Right renal cortex interstitium (tissue), 3 donors: ENCODE measurements around the gene CAPRIN2. TPM values are rescaled to one million over a fixed set of nuclear protein-coding genes. Genes with fewer than 3 reads are reported as not detected.
A peak's percentile ranks its signal among the peaks of the same experiment; 100 is the strongest.

Experiments
- DNase-seq, 3 donors: peaks; one replicate each; pipeline ENCODE4 v3.0.0-alpha.2; 2013; ENCODE audit warnings: low read depth in 3 of 3, low spot score in 2 of 3
- polyA plus RNA-seq, 3 donors: library from polyadenylated mRNA; unstranded; fragments of 120-200 nt; gene quantifications; one replicate each; pipeline ENCODE4 v1.2.1, GENCODE V29; 2013; ENCODE audit not compliant: insufficient read length in 3 of 3

Gene CAPRIN2
- polyA plus RNA-seq, 3 donors: 30.2 to 34.5 (median 33.7) TPM

DNA sequence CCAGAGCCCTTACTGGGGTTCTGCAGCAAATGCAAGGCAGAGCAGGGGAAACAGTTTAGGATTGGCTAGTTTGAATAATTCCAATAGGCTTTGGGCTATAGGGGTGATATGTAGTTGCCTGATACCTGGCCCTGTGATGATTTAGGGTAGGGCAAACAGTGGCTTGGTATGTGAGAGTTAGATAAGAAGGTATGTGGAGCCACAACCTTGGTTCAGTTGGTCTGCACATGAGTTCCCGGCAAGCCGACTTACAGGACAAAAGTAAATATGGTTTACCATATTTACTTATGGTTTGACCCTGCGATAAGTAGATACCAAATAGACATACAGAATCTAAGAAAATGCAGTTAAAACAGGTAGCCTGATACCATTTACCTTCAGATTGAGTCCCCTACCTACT is 8.3 kb upstream of the CAPRIN2 start:
- no peak for DNase-seq

- no peak for DNase-seq
Measured at GRCh38 chr12:30761730-30762129, 7.0 kb upstream of the CAPRIN2 start.

- no peak for DNase-seq
Measured at GRCh38 chr12:30757316-30757715, 2.6 kb upstream of the CAPRIN2 start.

GRCh38 chr12:30756074-30756473 is 1.3 kb upstream of the CAPRIN2 start:
- DNase-seq: no peak

DNA sequence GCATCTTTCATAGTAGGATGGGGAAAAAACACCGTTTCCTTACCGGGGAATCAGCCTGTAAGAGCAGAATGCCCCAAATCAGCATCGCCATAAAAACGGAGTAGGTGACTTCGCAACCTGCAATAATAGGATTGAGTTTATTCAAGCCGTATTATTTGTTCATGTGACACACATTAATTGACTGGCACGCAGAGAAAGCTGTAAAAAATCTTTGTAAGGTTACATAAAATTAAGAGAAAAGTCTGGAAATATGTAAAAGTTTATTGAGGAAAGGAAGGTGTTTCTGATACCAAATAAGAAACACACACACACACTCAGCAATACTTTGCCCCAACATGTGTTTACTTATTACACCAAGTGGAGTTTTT is 628 bp upstream of the CAPRIN2 start:
- no peak for DNase-seq

DNA sequence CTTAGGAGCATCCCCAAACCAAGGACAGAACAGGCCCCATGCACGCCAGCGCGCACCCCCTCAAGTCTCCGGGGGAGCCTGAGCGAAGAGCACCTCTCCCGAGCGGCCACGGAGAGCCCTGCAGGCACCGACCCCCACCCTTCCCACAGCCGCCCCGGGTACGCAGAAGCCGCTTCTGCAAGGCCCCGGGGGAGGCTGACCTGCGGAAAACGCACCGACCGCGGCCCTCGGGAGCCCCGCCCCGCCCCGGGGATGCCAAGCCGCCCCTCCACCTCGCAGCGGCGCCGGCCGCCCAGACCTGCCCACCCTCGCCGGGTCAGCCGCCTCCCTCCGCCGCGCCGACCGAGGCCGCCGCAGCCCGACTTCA is 385 bp downstream of the CAPRIN2 start:
- no peak for DNase-seq

- DNase-seq: peak; percentile 15 to 41 (median 24)
Measured at GRCh38 chr12:30753751-30754382, 884 bp downstream of the CAPRIN2 start.

- DNase-seq: peak in 2 of 3 donors; percentile 2 to 8
Measured at GRCh38 chr12:30753233-30753632, 1.5 kb downstream of the CAPRIN2 start.

GRCh38 chr12:30752255-30752654 is 2.5 kb downstream of the CAPRIN2 start:
- DNase-seq: no peak

DNA sequence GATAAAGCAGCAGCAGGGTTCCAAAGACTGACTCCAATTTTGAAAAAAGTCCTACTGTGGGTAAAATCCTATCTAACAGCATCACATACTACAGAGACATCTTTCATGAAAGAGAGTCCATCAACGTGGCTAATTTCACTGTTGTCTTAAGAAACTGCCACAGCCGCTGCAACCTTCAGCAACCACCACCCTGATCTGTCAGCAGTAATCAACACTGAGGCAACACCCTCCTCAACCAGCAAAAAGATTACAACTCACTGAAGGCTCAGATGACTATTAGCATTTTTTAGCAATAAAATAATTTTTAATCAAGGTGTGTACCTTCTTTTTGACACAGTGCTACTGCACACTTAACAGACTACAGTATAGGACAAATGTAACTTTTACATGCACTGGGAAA is 6.6 kb downstream of the CAPRIN2 start:
- no peak for DNase-seq

- DNase-seq: no peak
Measured at GRCh38 chr12:30746190-30746589, 8.6 kb downstream of the CAPRIN2 start.

DNA sequence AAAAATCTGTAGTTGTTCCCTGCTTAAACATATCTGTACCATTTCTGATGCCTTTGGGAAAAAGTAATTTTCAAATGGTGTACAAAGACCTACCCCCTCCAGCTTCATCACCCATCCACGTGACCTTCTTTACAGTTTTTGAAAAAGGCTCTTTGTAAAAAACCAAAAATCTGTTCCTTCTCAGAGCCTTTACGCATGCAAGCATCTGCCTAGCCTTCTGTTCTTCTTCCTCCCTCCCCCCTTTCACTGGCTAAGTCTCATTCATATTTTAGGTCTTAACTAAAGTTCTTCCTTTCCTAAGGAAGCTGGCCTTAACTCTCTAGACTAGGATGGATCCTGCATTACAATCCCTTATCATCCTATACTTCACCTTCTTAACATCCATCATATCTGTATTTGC is 10.4 kb downstream of the CAPRIN2 start:
- no peak for DNase-seq

DNA sequence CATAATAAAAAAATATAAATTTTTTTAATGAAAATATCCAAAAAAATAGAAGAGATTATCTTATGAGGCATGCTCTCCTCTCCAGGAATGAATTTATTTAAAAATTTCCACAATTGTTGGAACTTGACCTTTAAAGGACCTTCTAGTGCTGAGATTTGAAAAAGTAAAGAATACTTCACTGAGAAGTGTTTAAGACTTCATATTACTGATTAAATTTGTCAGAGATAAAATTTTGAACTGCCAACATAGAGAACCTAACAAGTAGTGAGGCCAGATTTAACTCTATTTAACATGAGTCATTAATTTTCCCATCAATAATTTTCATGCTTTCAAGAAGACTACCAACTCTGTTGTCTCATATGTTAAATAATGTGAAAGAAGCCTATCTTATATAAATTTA is 14.5 kb downstream of the CAPRIN2 start:
- DNase-seq: no peak

DNA sequence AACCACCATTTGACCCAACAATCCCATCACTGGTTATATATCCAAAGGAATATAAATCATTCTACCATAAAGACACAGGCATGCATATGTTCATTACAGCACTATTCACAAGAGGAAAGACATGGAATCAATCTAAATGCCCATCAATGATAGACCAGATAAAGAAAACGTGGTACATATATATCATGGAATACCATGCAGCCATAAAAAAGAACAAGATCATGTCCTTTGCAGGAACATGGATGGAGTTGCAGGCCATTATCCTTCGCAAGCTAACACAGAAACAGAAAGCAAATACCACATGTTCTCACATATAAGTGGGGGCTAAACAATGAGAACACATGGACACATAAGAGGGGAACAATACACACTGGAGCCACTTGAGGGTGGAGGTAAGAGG is 15.7 kb downstream of the CAPRIN2 start:
- DNase-seq: no peak

DNA sequence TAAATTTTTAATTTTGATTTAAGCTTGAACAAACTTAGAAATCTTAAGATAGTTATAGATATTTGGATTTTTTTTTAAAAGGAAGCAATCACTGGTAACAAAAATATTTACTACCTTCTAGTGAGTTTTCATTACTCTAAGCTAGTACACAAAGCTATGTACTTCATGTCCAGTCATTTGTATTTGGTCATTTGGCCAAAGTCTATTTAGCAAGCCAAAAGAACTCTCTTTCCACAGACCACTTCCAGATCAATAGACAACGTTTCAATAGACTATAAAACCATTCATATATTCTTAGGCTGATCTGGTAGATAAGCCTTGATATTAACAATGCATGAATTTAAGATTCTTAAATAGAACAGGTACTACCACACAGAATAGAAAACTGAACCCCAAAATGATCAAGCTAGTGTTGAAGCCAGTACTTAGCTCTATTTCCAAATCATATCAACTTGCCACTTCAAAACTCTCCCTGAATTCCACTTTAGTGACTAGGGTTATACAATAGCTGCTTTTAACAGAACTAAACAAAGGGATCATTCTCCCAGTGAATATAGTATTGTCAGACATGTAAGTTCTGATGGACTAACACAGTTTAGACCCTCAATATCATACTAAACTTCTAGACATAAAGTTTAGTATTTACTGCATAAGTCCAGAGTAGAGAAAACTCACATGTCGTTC is 21.7 kb downstream of the CAPRIN2 start:
- no peak for DNase-seq

DNA sequence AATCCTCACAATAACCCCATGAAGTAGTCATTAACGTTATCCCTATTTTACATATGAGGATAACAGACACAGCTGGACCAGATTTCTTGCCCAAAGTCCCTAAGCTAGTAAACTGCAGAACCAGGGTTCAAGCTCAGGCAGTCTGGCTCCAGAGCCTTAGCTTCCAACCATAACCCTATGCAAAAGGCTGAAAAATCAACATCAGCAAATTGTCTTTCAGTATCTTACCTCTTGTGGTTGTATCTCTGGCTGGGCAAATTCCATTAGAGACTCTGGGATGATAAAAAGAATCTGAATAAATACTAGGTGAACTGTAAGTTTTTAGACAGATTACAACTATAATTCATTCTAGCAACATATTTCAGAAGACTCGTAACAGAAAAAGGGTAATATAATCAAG is 24.7 kb downstream of the CAPRIN2 start:
- DNase-seq: no peak

GRCh38 chr12:30729547-30729946 is 25.2 kb downstream of the CAPRIN2 start:
- no peak for DNase-seq

DNA sequence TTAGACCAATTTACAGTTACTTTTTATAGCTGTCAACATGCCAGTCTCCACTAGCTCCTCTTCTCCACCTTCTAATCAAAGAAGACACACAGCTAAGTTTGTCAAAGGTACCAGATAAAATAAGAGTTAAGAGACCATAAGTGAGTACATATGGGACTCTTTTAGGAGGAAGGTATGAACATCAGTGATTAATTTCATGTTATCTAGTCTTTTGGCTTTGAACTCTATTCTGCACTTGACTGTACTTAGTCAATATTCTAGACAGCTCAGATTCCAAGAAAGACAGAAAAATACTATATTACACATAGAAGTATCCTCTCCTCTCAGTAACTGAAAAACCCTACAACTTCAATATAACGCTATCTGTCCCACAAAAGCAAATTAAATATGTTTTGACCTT is 28.1 kb downstream of the CAPRIN2 start:
- DNase-seq: no peak

DNA sequence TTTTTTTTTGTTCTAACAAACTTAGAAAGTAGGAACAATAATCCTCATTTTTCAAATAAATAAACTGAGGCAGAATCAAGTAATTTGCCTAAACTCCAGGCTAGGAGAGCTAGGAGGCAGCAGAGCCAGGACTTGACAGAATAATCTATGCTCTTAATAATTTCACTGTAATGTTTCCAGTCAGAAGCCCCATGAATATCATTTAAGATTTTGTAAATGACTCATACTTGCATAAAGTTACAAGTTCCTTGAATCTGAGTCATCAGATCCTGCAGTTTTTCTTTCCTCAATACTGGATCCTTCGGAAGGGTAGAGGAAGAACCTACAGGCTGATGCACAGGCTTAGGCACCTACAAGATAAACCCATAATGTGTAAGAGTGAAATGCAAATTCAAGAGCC is 29.0 kb downstream of the CAPRIN2 start:
- DNase-seq: no peak

GRCh38 chr12:30719060-30719459 is 35.7 kb downstream of the CAPRIN2 start:
- no peak for DNase-seq

GRCh38 chr12:30707613-30708342 is 47.0 kb downstream of the CAPRIN2 start:
- DNase-seq: no peak

DNA sequence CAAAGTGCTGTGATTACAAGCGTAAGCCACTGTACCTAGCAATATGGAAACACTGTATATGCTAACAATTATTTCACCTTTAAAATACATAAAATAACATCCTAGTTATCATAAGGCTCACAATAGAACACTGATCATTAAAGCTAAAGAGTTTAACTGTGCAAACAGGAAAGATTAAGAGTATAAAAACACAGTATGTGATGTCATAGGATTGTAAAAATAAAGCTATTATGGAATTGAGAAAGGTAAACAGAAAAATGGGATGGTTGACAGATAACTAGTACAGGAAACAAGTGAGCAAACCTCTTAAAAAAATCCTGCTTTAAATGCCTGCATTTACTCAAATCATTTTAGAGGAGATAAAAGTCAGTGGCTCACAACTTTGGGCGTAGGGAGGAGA is 48.3 kb downstream of the CAPRIN2 start:
- no peak for DNase-seq
